Measurements from ENCODE around the gene ST3GAL4.

Gene ST3GAL4

GRCh38 chr11:126423154-126423553 is 67.7 kb downstream of the ST3GAL4 start:
- TF ChIP-seq CTCF (conservative IDR thresholded peaks at IDR 0.05; ENCODE audit: low read depth): no peak
- no peak for DNase-seq (ENCODE audit: low spot score)
- ChIA-PET POLR2A (ENCODE audit: low non-redundant PET) (no interaction called here), CTCF (interaction anchor here (0.6 kb wide), 1 partner anchor 18 kb away, joined by 3 read pairs; no protein-coding TSS in a partner anchor)
- H3K27ac ChIP-seq: no peak overlapping the region

- ChIA-PET CTCF (interaction anchor here (2.4 kb wide), 1 partner anchor 113 kb away, joined by 7 read pairs; no protein-coding TSS in a partner anchor), POLR2A (ENCODE audit: low non-redundant PET) (no interaction called here)
- no peak for TF ChIP-seq CTCF (conservative IDR thresholded peaks at IDR 0.05; ENCODE audit: low read depth)
- DNase-seq (ENCODE audit: low spot score): no peak
- H3K27ac ChIP-seq: no peak overlapping the region
These were observed 68.3 kb downstream of the ST3GAL4 start for GRCh38 chr11:126423743-126424142.

GRCh38 chr11:126424471-126425039 is 69.1 kb downstream of the ST3GAL4 start:
- TF ChIP-seq CTCF (conservative IDR thresholded peaks at IDR 0.05; ENCODE audit: low read depth): no peak

GRCh38 chr11:126426106-126426505 is 70.6 kb downstream of the ST3GAL4 start:
- DNase-seq (ENCODE audit: low spot score): no peak
- POLR2A ChIA-PET (ENCODE audit: low non-redundant PET): no interaction called here
- no peak for TF ChIP-seq CTCF (conservative IDR thresholded peaks at IDR 0.05; ENCODE audit: low read depth)
- CTCF ChIA-PET: interaction anchor here (2.4 kb wide), 1 partner anchor 116 kb away, joined by 7 read pairs; no protein-coding TSS in a partner anchor
- no peak overlapping the region; the same call in 1 of the 2 replicates for H3K27ac ChIP-seq

More at GRCh38 chr11:126424471-126425039, 69.1 kb downstream of the ST3GAL4 start:
- POLR2A ChIA-PET (ENCODE audit: low non-redundant PET): no interaction called here
- H3K27ac ChIP-seq: no peak overlapping the region
- CTCF ChIA-PET: interaction anchor here (1.8 to 2.4 kb wide), 2 partner anchors 16 to 114 kb away, joined by 7 to 10 read pairs; no protein-coding TSS in a partner anchor
- DNase-seq (ENCODE audit: low spot score): no peak

- no peak for DNase-seq (ENCODE audit: low spot score)
- H3K27ac ChIP-seq: peak overlapping the region; percentile 9; the same call in 1 of the 2 replicates
- TF ChIP-seq CTCF (conservative IDR thresholded peaks at IDR 0.05; ENCODE audit: low read depth): no peak
- POLR2A ChIA-PET (ENCODE audit: low non-redundant PET): no interaction called here
- CTCF ChIA-PET: interaction anchor here (0.7 kb wide), 1 partner anchor 14 kb away, joined by 3 read pairs; no protein-coding TSS in a partner anchor
These were observed 71.6 kb downstream of the ST3GAL4 start for GRCh38 chr11:126426820-126427749.

GRCh38 chr11:126430581-126431335 is 75.3 kb downstream of the ST3GAL4 start:
- H3K27ac ChIP-seq: peak overlapping the region; percentile 87
- DNase-seq (ENCODE audit: low spot score): no peak
- ChIA-PET POLR2A (ENCODE audit: low non-redundant PET) (no interaction called here), CTCF (interaction anchor here (0.7 to 3.4 kb wide), 4 partner anchors 9 to 120 kb away, joined by 3 to 15 read pairs (median 4); no protein-coding TSS in a partner anchor)
- no peak for TF ChIP-seq CTCF (conservative IDR thresholded peaks at IDR 0.05; ENCODE audit: low read depth)

All from RWPE1 (cell line).